OCI-LY1 (cell line): ENCODE data around the gene MYH15.

Experiments
- CTCF ChIP-seq: fragments of 200-600 bp; sonication (generic), shearing (Covaris generic); IDR thresholded peaks from 2 replicates; pipeline ENCODE4 v1.5.1; 2017; ENCODE audit warnings: mild to moderate bottlenecking, antibody characterized with exemption, low read length, moderate library complexity, mixed read lengths
- EZH2 ChIP-seq: fragments of 200-600 bp; sonication (generic), shearing (Covaris generic); IDR thresholded peaks from 2 replicates; pipeline ENCODE4 v1.8.0; 2017; ENCODE audit warnings: borderline replicate concordance, mixed run types, mild to moderate bottlenecking, antibody characterized with exemption, low read length, moderate library complexity, mixed read lengths

DNA sequence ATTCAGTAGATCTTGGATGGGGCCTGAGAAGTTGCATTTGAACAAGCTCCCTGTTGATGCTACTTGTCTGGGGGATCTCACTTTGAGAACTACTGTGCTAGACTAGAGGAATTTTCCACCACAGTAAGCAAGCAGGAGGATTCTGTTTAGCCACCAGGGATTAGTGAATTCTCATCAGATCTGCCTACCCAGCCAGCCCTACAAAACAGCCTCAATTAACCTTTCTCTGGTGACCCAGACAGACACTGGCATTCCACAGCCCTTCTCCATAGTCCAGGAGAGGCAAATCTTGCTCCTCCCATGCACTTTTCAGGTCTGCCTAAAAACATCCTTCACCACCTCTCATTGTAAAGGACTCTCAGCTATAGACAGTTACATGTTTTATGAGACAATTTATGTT is 16.7 kb upstream of the MYH15 start:
- TF ChIP-seq CTCF = no peak
- no peak for TF ChIP-seq EZH2
